Measurements from ENCODE around the gene KLHL14.

KLHL14 gene, protein sequence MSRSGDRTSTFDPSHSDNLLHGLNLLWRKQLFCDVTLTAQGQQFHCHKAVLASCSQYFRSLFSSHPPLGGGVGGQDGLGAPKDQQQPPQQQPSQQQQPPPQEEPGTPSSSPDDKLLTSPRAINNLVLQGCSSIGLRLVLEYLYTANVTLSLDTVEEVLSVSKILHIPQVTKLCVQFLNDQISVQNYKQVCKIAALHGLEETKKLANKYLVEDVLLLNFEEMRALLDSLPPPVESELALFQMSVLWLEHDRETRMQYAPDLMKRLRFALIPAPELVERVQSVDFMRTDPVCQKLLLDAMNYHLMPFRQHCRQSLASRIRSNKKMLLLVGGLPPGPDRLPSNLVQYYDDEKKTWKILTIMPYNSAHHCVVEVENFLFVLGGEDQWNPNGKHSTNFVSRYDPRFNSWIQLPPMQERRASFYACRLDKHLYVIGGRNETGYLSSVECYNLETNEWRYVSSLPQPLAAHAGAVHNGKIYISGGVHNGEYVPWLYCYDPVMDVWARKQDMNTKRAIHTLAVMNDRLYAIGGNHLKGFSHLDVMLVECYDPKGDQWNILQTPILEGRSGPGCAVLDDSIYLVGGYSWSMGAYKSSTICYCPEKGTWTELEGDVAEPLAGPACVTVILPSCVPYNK

DNA sequence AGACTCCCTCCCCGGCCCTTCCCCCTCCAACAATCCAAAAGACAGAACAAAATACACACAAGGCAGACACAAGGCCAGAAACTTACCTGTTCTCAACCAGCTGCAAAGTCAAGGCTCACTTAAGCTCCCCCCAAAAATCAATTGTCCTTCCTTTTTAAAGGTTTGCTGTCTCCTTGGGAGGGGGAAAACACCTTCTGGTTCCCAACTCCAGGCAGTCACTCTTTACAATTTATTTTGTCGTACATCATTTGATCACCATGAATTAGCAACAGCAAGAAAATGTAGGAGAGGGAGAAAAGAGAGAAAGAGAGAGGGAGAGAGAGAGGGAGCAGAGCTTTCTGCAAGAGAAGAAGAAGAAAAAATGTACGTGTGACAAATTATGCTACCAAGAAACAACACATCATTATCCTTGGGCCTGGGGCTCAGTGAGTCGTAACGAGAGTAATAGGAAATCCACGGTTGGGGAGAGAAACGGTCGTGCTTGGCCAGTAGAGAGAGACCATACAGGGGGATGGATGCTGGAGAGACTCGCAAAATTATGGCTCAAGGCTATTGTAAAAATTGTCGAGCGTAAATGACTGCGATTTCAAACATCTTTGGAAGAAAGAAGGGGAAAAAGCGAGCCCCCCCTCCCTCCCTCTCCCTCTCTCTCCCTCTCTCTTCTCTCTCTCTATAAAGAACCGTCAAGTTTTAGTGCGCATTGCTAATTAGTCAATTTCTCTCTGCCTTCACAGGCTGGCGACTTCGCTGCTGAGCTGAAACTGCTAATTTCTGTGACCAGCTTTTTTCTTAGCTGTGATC is at the start of gene KLHL14:
TSS of gene KLHL14 (minus strand) at position 443 of the 801 bp plus-strand sequence. CDS start 2,432 bp downstream, outside the sequence.
- Histone ChIP-seq H3K4me2 (peak within 1 kb of the TSS; percentile 84 to 99 (median 97)), H3K36me3 (no peaks in the 10 kb centered on the region), H4K20me1 (peaks cover 0 to 23% (median 0%) of the 10 kb centered on the region in 11 experiments; a peak in 4 of 22 replicates), H3K27me3 (peaks cover 34 to 68% (median 37%) of the 10 kb centered on the region in 11 experiments), H3K4me1 (peaks cover 20 to 53% (median 41%) of the 10 kb centered on the region in 10 experiments; a peak in 19 of 20 replicates), H3K9ac (peak within 1 kb of the TSS in 9 of 11 experiments; percentile 15 to 71 (median 54); a peak in 14 of 22 replicates), H3K4me3 (peak within 1 kb of the TSS; percentile 50 to 71 (median 63)), H3K9me3 (replicated peaks in 1 of 11) (no peaks in the 10 kb centered on the region), H3K27ac (no peak within 1 kb of the TSS; a peak in 1 of 22 replicates)
- TF ChIP-seq Cebpa-rat (IDR thresholded peaks at IDR 0.05), result no peak

DNA sequence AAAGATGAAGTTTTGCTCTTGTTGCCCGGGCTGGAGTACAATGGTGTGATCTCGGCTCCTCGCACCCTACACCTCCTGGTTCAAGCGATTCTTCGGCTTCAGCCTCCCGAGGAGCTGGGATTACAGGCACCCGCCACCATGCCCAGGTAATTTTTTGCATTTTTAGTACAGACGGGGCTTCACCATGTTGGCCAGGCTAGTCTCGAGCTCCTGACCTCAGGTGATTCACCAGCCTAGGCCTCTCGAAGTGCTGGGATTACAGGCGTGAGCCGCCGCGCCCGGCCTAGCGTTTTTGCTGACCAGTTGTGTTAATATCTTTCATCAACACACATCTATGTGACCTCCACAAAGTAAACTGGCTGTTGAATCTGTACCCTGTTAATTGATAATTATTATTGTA is 49.4 kb upstream of the KLHL14 start:
- H4K20me1 ChIP-seq, result no peaks in the 10 kb centered on the region
- H3K9me3 ChIP-seq (replicated peaks in 1 of 11), result no peaks in the 10 kb centered on the region
- no peak overlapping the region for H3K27ac ChIP-seq
- no peak overlapping the region for H3K4me3 ChIP-seq
- H3K27me3 ChIP-seq, result no peaks in the 10 kb centered on the region
- no peak overlapping the region for H3K4me2 ChIP-seq
- H3K36me3 ChIP-seq, result no peaks in the 10 kb centered on the region
- no peak overlapping the region for H3K9ac ChIP-seq
- TF ChIP-seq Cebpa-rat (IDR thresholded peaks at IDR 0.05), result no peak
- no peaks in the 10 kb centered on the region for H3K4me1 ChIP-seq

DNA sequence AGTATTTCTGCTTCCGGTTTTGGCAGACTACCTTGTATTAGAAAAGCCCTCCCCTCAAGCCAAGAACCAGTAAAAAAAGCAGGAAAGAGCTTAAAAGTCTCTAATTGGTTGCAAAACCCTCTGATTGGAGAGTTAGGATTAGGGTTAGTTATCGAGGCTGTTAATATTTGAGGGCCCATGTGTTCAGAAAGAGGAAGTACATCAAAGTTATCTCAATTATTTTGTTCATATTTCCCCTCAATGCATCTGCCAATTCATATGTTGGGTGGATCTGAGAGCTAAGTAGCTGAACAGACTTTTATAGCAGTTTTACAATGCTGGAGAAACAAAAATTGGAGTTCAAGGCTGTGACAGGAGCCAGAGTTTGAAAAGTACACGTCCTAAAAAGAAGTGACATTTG is 43.1 kb upstream of the KLHL14 start:
- Histone ChIP-seq H4K20me1 (no peaks in the 10 kb centered on the region), H3K4me1 (no peaks in the 10 kb centered on the region), H3K36me3 (no peaks in the 10 kb centered on the region), H3K4me2 (no peak overlapping the region), H3K27ac (no peak overlapping the region), H3K9me3 (replicated peaks in 1 of 11) (no peaks in the 10 kb centered on the region), H3K9ac (no peak overlapping the region), H3K4me3 (no peak overlapping the region), H3K27me3 (no peaks in the 10 kb centered on the region)
- no peak for TF ChIP-seq Cebpa-rat (IDR thresholded peaks at IDR 0.05)

DNA sequence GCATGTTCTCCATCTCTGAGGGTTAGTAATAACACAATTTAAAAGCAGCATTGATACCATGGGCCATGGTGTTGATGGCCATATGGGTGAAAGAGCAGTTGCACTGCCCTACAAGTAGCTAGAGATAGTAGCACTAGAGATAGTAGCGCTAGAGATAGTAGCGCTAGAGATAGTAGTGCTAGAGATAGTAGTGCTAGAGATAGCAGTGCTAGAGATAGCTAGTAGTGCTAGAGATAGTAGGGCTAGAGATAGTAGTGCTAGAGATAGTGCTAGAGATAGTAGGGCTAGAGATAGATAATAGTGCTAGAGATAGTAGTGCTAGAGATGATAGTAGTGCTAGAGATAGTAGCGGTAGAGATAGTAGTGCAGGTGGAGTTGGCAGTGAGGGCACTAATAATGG is 39.5 kb upstream of the KLHL14 start:
- Histone ChIP-seq H3K4me1 (no peaks in the 10 kb centered on the region), H3K27me3 (no peaks in the 10 kb centered on the region), H3K36me3 (no peaks in the 10 kb centered on the region), H3K9ac (no peak overlapping the region), H3K4me3 (no peak overlapping the region), H3K4me2 (no peak overlapping the region), H3K27ac (no peak overlapping the region), H3K9me3 (replicated peaks in 1 of 11) (no peaks in the 10 kb centered on the region), H4K20me1 (no peaks in the 10 kb centered on the region)
- TF ChIP-seq Cebpa-rat (IDR thresholded peaks at IDR 0.05), result no peak

DNA sequence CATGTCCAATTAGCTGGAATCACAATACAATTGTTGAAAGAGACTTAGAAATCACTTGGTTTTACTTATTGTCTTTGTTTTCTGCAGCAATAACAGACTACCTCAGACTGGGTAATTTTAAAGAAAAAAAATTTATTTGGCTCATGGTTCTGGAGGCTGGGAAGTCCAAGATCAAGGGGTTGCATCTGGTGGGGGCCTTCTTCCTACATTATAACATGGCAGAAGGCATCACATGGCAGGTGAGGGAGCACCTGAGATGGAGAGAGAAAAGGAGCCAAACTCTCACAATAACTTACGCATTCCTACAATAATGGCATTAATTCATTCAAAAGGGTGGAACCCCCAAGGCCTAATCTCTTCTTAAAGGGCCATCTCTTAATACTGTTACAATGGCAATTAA is 37.5 kb upstream of the KLHL14 start:
- no peak for TF ChIP-seq Cebpa-rat (IDR thresholded peaks at IDR 0.05)

DNA sequence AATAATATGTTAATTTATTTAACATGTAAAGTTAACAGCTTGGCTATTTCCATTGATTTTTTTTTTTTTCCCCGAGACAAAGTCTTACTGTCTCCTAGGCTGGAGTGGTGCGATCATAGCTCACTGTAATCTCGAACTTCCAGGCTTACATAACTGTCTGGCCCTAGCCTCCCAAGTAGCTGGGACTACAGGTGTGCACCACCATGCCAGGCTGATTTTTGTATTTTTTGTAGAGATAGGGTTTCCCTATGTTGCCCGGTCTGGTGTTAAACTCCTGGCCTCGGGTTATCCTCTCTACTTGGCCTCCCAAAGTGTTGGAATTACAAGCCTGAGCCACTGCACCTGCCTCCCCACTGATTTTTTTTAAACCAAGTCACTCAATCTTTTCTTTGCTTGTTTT is 32.5 kb upstream of the KLHL14 start:
- no peak for TF ChIP-seq Cebpa-rat (IDR thresholded peaks at IDR 0.05)
- H3K27me3 ChIP-seq, result peaks cover 0 to 20% (median 0%) of the 10 kb centered on the region in 11 experiments; a peak in 2 of 22 replicates
- H3K4me1 ChIP-seq, result peaks cover 12 to 47% (median 37%) of the 10 kb centered on the region in 10 experiments; a peak in 19 of 20 replicates
- H3K36me3 ChIP-seq, result no peaks in the 10 kb centered on the region
- no peak overlapping the region for H3K27ac ChIP-seq
- no peaks in the 10 kb centered on the region for H4K20me1 ChIP-seq
- no peak overlapping the region for H3K4me2 ChIP-seq
- H3K9ac ChIP-seq, result no peak overlapping the region
- H3K9me3 ChIP-seq (replicated peaks in 1 of 11), result no peaks in the 10 kb centered on the region
- no peak overlapping the region for H3K4me3 ChIP-seq

More for the DNA sequence above, 37.5 kb upstream of the KLHL14 start:
- Histone ChIP-seq H4K20me1 (no peaks in the 10 kb centered on the region), H3K4me1 (no peaks in the 10 kb centered on the region; a peak in 1 of 20 replicates), H3K9me3 (replicated peaks in 1 of 11) (no peaks in the 10 kb centered on the region), H3K4me3 (no peak overlapping the region), H3K36me3 (no peaks in the 10 kb centered on the region), H3K27ac (no peak overlapping the region), H3K27me3 (no peaks in the 10 kb centered on the region), H3K4me2 (no peak overlapping the region), H3K9ac (no peak overlapping the region)

DNA sequence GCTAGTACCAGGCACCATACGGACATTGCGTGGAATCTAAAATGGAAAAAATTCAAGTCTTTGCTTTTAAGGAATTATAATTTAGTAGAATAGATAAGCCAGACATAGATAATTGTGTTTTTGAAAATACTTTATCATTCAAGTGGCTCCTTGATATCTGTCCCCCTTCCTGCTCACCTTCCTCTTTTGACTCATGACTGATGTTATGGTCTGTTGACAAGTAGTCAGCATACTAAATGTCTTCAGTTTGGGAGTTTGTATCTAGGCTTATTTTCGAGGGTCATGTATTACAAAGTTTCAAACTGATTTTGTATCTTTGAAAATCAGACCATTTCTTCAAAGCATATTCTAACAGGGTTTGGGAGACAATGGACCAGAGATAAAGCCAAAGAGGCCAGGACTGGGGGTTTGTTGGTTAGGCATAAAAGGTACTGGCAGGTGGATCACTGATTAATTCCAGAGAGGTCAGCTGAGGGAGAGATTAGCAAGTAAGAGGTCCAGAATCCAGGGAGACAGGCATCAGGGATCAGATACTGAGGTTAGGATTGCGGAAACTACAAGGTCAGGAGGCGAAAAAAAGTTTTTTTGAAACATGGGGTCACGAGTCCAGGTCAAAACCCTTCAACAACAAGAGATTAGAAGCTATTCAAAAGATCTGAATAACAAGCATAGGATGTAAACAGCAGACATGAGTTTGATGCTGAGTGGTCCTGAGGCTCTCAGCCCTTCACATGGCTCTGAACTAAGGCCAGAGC is 31.5 kb upstream of the KLHL14 start:
- H3K36me3 ChIP-seq, result no peaks in the 10 kb centered on the region
- H3K4me2 ChIP-seq, result peak overlapping the region in 8 of 11 experiments; percentile 51 to 75 (median 71); a peak in 16 of 22 replicates
- no peaks in the 10 kb centered on the region for H4K20me1 ChIP-seq
- peaks cover 12 to 47% (median 37%) of the 10 kb centered on the region in 10 experiments; a peak in 19 of 20 replicates for H3K4me1 ChIP-seq
- H3K9me3 ChIP-seq (replicated peaks in 1 of 11), result peaks cover 0 to 6% (median 0%) of the 10 kb centered on the region in 11 experiments; a peak in 6 of 22 replicates
- H3K27ac ChIP-seq, result no peak overlapping the region; a peak in 2 of 22 replicates
- no peak for TF ChIP-seq Cebpa-rat (IDR thresholded peaks at IDR 0.05)
- peaks cover 0 to 20% (median 0%) of the 10 kb centered on the region in 11 experiments; a peak in 2 of 22 replicates for H3K27me3 ChIP-seq
- H3K4me3 ChIP-seq, result no peak overlapping the region
- H3K9ac ChIP-seq, result no peak overlapping the region

DNA sequence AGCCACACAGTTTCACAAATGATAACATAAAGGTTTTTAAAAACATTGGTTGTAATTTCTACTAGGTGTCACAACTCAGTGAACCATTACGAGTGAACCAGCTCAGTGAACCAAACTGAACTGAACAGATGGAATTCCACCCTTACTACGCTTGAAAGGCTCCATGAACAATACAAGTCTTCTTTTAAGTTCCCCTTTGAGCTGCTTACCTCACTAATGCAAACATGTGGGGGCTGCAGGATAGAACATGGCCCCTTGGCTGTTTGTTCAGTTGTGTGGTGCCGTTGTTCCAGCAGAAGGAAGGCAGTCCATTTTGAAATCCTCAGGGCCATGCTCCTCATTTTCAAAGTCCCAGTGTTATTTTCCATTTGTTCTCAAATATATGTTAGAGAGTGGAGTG is 30.7 kb upstream of the KLHL14 start:
- Histone ChIP-seq H3K4me2 (peak overlapping the region in 9 of 11 experiments; percentile 27 to 75 (median 70); a peak in 17 of 22 replicates), H3K4me3 (no peak overlapping the region), H3K4me1 (peaks cover 12 to 47% (median 37%) of the 10 kb centered on the region in 10 experiments; a peak in 19 of 20 replicates), H3K36me3 (no peaks in the 10 kb centered on the region), H3K9me3 (replicated peaks in 1 of 11) (peaks cover 7 to 13% (median 7%) of the 10 kb centered on the region in 11 experiments; a peak in 20 of 22 replicates), H4K20me1 (no peaks in the 10 kb centered on the region), H3K27me3 (peaks cover 0 to 20% (median 0%) of the 10 kb centered on the region in 11 experiments; a peak in 2 of 22 replicates), H3K27ac (peak overlapping the region in 1 of 11 experiments; percentile 40; a peak in 2 of 22 replicates), H3K9ac (no peak overlapping the region)
- no peak for TF ChIP-seq Cebpa-rat (IDR thresholded peaks at IDR 0.05)

All from BLaER1 treated with 17β-estradiol and CSF1 and Interleukin-3, amounts not matched to agents 10 nM and 100 nM (cell line).